Mesenteric fat pad (tissue), 1 donor: ENCODE data around the gene SH3RF3. TPM values are rescaled to one million over a fixed set of nuclear protein-coding genes. Genes with fewer than 3 reads are reported as not detected.

Experiments used
- DNase-seq: peaks from one replicate; pipeline ENCODE4 v3.0.0-alpha.2; 2020; ENCODE audit warnings: low spot score
- total RNA-seq: library from RNA; stranded (reverse); fragmentation: NEBNext Ultra II Directional; extraction: Animal tissue kit (Norgen Biotek cat#: 25700); gene quantifications from one replicate; pipeline ENCODE4 v1.2.1, GENCODE V29; 2021
- donor health status: DM: yes; HTN: yes; CAD: no.

SH3RF3 gene
- total RNA-seq, 1 donor from 2014 or later = 20.4 TPM

GRCh38 chr2:109233643-109234042, 104.6 kb downstream of the SH3RF3 start:
- no peak for DNase-seq

GRCh38 chr2:109234355-109234754, 105.3 kb downstream of the SH3RF3 start:
- DNase-seq = no peak

- DNase-seq = no peak
Observed at GRCh38 chr2:109236147-109236546, 107.1 kb downstream of the SH3RF3 start.

- no peak for DNase-seq
Observed at GRCh38 chr2:109237792-109238191, 108.8 kb downstream of the SH3RF3 start.

DNA sequence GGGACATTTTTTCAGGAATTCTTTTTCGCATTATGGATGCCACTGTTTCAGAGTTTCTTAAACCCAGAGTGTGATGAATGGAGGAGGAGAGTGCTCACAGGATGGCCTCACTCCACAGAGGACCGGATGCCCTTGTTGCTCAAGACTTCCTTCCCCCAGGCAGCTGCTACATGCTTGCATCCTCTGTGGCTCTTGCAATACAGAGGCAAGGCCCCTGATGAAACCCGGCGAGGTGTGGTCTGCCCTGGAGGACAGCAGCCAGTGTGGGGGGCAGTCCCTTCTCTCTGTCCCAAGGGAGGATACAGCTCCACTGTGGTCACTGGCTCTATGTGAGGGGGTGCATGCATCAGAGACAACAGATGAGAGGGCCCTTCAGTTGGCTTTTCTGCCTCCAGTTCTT, 109.6 kb downstream of the SH3RF3 start:
- no peak for DNase-seq

GRCh38 chr2:109239720-109240119, 110.7 kb downstream of the SH3RF3 start:
- DNase-seq = no peak

GRCh38 chr2:109242210-109242653, 113.2 kb downstream of the SH3RF3 start:
- DNase-seq = no peak

GRCh38 chr2:109242654-109243331, 113.8 kb downstream of the SH3RF3 start:
- no peak for DNase-seq

GRCh38 chr2:109243526-109244303, 114.7 kb downstream of the SH3RF3 start:
- DNase-seq = no peak

DNA sequence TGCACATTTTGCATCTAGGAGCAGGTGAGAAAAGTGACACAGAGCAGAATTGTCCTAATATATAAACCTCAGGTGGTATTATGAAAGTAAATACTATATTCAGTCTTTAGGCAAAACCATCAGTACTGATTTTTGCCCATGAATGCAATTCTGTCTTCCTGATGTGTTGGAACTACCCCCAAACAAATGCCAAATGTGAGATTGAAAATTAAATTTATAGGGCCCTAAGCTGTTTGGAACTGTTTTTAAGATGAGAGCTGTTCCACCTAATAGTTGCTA, 115.2 kb downstream of the SH3RF3 start:
- DNase-seq = no peak

- DNase-seq = no peak
Observed at GRCh38 chr2:109244750-109245382, 115.9 kb downstream of the SH3RF3 start.

GRCh38 chr2:109246176-109246575, 117.2 kb downstream of the SH3RF3 start:
- DNase-seq = no peak

GRCh38 chr2:109246616-109247015, 117.6 kb downstream of the SH3RF3 start:
- DNase-seq = no peak

DNA sequence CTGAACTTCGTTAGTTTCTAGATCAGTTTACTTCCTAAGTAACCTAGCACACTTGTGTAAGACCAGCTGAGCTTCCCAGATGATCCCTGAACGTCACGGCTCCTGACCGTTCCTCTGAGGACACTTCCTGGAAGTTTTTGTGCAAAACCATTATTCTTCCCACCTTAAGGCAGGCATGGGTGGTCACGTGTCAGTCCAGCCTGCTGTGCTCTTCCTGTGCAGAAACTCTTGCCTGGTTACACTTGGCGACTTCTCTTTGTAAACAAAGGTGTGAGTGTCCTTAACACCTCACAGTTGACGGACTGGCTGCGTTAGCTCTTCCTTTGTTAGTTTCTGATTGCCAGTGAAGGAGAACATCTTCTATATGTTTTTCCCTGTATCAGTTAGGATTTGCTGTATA, 118.3 kb downstream of the SH3RF3 start:
- peak; percentile 26 for DNase-seq

DNA sequence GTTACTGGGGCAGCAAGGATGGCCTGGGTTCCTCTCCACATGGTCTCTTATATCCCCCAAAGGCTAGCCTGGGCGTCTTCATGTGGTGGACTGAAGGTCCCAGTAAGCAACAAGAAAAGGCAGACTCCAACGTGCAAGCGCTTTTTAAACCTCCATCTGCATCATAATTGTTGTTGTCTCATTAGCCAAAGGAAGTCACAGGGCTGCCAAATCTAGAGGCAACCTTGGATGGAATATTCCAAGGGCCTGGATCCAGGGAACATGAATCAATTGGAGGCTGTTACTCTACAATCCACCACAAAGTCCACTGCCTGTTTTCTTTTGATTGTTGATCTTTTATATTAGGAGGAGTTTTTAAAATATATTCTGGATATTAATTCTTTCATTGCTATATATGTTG, 118.8 kb downstream of the SH3RF3 start:
- DNase-seq = peak; percentile 5

GRCh38 chr2:109248590-109248989, 119.6 kb downstream of the SH3RF3 start:
- no peak for DNase-seq

DNA sequence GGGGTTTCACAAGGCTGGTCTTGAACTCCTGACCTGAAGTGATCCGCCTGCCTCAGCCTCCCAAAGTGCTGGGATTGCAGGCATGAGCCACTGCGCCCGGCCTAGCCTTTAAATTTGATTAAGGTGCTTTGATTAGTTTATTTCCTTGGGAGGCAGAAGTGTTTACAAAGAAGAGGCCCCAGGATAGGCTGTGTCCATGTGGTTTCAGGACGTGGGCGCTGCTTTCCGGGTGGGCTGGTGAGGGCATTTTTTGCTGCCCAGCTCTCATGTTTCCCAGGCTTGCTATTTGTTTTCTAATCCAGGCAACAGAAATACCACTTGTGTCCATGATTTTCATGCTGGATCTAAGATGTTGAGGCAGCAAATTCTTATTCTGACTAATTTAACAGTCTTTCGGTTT, 124.2 kb downstream of the SH3RF3 start:
- DNase-seq = no peak

DNA sequence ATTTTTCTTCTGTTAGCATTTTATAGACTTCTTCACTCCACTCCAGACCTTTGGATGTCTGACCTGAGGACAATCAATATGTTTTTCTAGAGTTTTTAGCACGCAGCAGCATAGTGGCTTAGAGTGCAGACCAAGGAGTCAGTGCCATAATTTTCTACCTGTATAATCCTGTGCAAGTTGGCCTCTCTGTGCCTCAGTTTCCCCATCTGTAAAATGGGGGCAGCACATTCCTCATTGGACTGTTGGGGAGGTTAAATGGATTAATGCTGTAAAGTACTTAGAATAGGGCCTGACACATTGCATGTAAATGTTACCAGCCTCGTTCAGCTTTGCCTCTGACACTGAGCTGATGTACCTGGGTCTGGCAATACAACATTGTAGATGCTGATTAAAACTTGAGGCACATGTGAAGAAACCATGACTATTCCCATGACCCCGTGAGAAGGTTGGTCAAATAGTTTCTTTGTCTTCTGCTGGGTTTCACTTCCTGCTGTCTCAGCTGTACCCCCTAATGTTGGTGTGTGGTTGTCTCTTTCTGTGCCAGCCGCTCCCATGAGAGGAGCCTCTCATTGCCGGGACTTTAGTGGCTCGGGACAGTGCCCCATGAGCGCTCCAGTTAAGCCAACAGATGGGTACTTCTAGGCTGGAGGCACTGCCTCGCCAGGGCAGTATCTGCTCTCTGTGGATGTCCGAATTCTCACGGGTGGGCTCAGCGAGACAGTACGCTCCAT, 125.3 kb downstream of the SH3RF3 start:
- no peak for DNase-seq

DNA sequence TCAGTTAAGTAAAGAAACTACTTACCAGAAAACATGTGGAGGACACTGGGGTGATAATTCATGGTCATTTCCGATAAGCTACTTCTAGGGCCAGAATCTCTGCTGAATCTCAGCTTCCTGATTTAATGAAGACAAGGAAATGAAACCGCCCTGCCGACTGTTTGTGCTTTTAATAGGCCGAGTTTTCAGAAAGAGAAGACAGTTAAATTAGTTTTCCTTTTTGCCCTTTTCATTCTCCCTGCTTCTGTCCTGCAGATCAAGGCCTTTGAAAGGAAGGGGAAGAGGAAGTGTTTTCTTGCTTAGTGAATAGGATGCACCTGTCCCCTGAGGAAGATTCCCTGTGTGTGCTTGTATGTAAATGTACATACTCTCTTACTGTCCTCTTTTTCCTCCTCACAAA, 126.6 kb downstream of the SH3RF3 start:
- DNase-seq = no peak

DNA sequence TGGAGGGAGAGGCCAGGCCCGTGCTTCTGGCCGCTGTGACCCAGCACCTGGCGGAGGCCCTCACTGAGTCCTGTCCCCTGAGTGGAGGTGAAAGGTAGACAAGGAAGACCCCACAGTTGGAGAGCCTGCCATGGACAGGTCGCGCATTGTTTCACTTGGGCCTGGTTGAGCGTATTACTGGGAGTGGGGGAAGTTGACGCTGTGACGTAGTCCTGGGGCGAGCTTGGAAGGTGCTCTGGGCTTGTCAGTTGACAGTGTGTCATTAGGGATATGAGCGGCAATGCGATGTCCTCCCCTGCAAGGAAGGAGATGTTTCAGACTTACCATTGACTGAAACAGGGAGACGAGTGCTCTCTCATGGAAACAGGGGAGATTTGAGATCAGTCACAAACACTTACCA, 127.1 kb downstream of the SH3RF3 start:
- DNase-seq = peak; percentile 64

DNA sequence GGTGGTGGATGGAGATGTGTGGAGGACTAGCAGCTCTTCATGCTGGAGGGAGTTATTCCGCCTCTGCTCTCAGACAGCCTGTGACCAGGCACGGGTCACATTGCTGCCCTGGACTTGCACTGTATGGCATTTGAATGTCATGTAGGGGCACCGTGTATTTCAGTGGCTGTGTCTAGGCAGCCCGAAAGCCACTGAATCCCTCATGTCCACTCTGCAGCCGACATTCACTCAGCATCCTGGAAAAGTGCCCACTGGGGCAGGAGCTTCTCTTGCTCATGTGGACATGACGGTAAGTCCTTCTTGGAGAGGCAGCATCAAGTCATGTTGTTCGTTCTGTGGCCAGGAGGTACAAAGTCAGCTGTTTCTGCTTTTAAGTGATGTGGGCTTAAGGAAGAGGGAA, 127.9 kb downstream of the SH3RF3 start:
- peak; percentile 78 for DNase-seq

- DNase-seq = no peak
Observed at GRCh38 chr2:109257653-109258052, 128.6 kb downstream of the SH3RF3 start.
